ENCODE results near the gene L3MBTL4. TPM values are rescaled to one million over a fixed set of nuclear protein-coding genes. Genes with fewer than 3 reads are reported as not detected.
"Not testable (repeated sequence)": the region's sequence is repeated elsewhere in the genome, so short reads cannot be mapped to it uniquely, and the experiment has no call there.

L3MBTL4 gene
- total RNA-seq, 3 donors from 2014 or later = 4.9 to 13.9 (median 5.4) TPM

GRCh38 chr18:6280211-6280743, 134.4 kb downstream of the L3MBTL4 start:
- no peak overlapping the region for H3K4me3 ChIP-seq
- no peaks in the 10 kb centered on the region for H3K4me1 ChIP-seq (ENCODE audit: low read depth)
- TF ChIP-seq CTCF (IDR thresholded peaks at IDR 0.05) = no peak
- ATAC-seq (no peak), DNase-seq (no peak)
- H3K9me3 ChIP-seq = no peaks in the 10 kb centered on the region
- intact Hi-C loops (cut with DNase I, micrococcal nuclease) = no loop called here
- H3K36me3 ChIP-seq (ENCODE audit: low read depth) = no peaks in the 10 kb centered on the region

GRCh38 chr18:6279308-6279707, 135.4 kb downstream of the L3MBTL4 start:
- no peak for DNase-seq

GRCh38 chr18:6273423-6273822, 141.3 kb downstream of the L3MBTL4 start:
- Histone ChIP-seq H3K4me3 (no peak overlapping the region), H3K4me1 (ENCODE audit: low read depth) (no peaks in the 10 kb centered on the region), H3K36me3 (ENCODE audit: low read depth) (no peaks in the 10 kb centered on the region), H3K9me3 (no peaks in the 10 kb centered on the region)
- no peak for DNase-seq
- intact Hi-C loops (cut with DNase I, micrococcal nuclease) = no loop called here
- ATAC-seq = no peak
- TF ChIP-seq CTCF (IDR thresholded peaks at IDR 0.05) = no peak

More at GRCh38 chr18:6279308-6279707, 135.4 kb downstream of the L3MBTL4 start:
- intact Hi-C loops (cut with DNase I, micrococcal nuclease) = no loop called here
- Histone ChIP-seq H3K36me3 (ENCODE audit: low read depth) (no peaks in the 10 kb centered on the region), H3K4me3 (no peak overlapping the region), H3K4me1 (ENCODE audit: low read depth) (no peaks in the 10 kb centered on the region), H3K9me3 (no peaks in the 10 kb centered on the region)
- ATAC-seq = no peak
- TF ChIP-seq CTCF (IDR thresholded peaks at IDR 0.05) = no peak

- intact Hi-C loops (cut with DNase I, micrococcal nuclease); ATAC-seq; H3K4me3 ChIP-seq; H3K9me3 ChIP-seq; H3K36me3 ChIP-seq (ENCODE audit: low read depth); DNase-seq; H3K4me1 ChIP-seq (ENCODE audit: low read depth): not testable (repeated sequence)
Measured at GRCh38 chr18:6272144-6272543, 142.6 kb downstream of the L3MBTL4 start.

- H3K4me3 ChIP-seq = no peak overlapping the region
- no peak for ATAC-seq
Measured at GRCh38 chr18:6271585-6271984, 143.1 kb downstream of the L3MBTL4 start.

GRCh38 chr18:6270771-6271216, 143.9 kb downstream of the L3MBTL4 start:
- H3K4me3 ChIP-seq = no peak overlapping the region
- intact Hi-C loops (cut with DNase I, micrococcal nuclease) = no loop called here
- TF ChIP-seq CTCF (IDR thresholded peaks at IDR 0.05) = no peak
- H3K9me3 ChIP-seq = no peaks in the 10 kb centered on the region
- H3K4me1 ChIP-seq (ENCODE audit: low read depth) = no peaks in the 10 kb centered on the region
- DNase-seq (no peak), ATAC-seq (no peak)
- H3K36me3 ChIP-seq (ENCODE audit: low read depth) = no peaks in the 10 kb centered on the region

More at GRCh38 chr18:6271585-6271984, 143.1 kb downstream of the L3MBTL4 start:
- intact Hi-C loops (cut with DNase I, micrococcal nuclease) = no loop called here
- DNase-seq = no peak
- H3K36me3 ChIP-seq (ENCODE audit: low read depth) = no peaks in the 10 kb centered on the region
- no peaks in the 10 kb centered on the region for H3K9me3 ChIP-seq
- TF ChIP-seq CTCF (IDR thresholded peaks at IDR 0.05) = no peak
- no peaks in the 10 kb centered on the region for H3K4me1 ChIP-seq (ENCODE audit: low read depth)

All from mucosa of descending colon (tissue), 3 donors.